Measurements from ENCODE around the gene SPDYE3.
"Not testable (repeated sequence)": the region's sequence is repeated elsewhere in the genome, so short reads cannot be mapped to it uniquely, and the experiment has no call there.

Gene SPDYE3

GRCh38 chr7:100346921-100347320 is 39.4 kb downstream of the SPDYE3 start:
- no peak for TF ChIP-seq CTCF (IDR thresholded peaks at IDR 0.05; ENCODE audit: control insufficient read depth, extremely low read depth, insufficient read depth)
- no peak overlapping the region for H3K4me3 ChIP-seq (ENCODE audit: low read depth, low read length)
- DNase-seq (ENCODE audit: low read depth) = no peak

GRCh38 chr7:100348805-100349204 is 41.3 kb downstream of the SPDYE3 start:
- DNase-seq (ENCODE audit: low read depth) = no peak
- no peak overlapping the region for H3K4me3 ChIP-seq (ENCODE audit: low read depth, low read length)
- TF ChIP-seq CTCF (IDR thresholded peaks at IDR 0.05; ENCODE audit: control insufficient read depth, extremely low read depth, insufficient read depth) = no peak

GRCh38 chr7:100349757-100350156 is 42.3 kb downstream of the SPDYE3 start:
- DNase-seq (ENCODE audit: low read depth) = no peak
- no peak for TF ChIP-seq CTCF (IDR thresholded peaks at IDR 0.05; ENCODE audit: control insufficient read depth, extremely low read depth, insufficient read depth)
- no peak overlapping the region for H3K4me3 ChIP-seq (ENCODE audit: low read depth, low read length)

- no peak for DNase-seq (ENCODE audit: low read depth)
- no peak overlapping the region for H3K4me3 ChIP-seq (ENCODE audit: low read depth, low read length)
- no peak for TF ChIP-seq CTCF (IDR thresholded peaks at IDR 0.05; ENCODE audit: control insufficient read depth, extremely low read depth, insufficient read depth)
Observed at GRCh38 chr7:100351657-100352058, 44.2 kb downstream of the SPDYE3 start.

GRCh38 chr7:100352230-100352781 is 44.8 kb downstream of the SPDYE3 start:
- H3K4me3 ChIP-seq (ENCODE audit: low read depth, low read length); DNase-seq (ENCODE audit: low read depth): not testable (repeated sequence)

- no peak for TF ChIP-seq CTCF (IDR thresholded peaks at IDR 0.05; ENCODE audit: control insufficient read depth, extremely low read depth, insufficient read depth)
- H3K4me3 ChIP-seq (ENCODE audit: low read depth, low read length) = no peak overlapping the region
- no peak for DNase-seq (ENCODE audit: low read depth)
Observed at GRCh38 chr7:100352984-100353684, 45.6 kb downstream of the SPDYE3 start.

- TF ChIP-seq CTCF (IDR thresholded peaks at IDR 0.05; ENCODE audit: control insufficient read depth, extremely low read depth, insufficient read depth) = no peak
- no peak for DNase-seq (ENCODE audit: low read depth)
- H3K4me3 ChIP-seq (ENCODE audit: low read depth, low read length) = no peak overlapping the region
Observed at GRCh38 chr7:100353685-100354330, 46.3 kb downstream of the SPDYE3 start.

Measured in LNCaP clone FGC (cell line).